8988T (cell line): ENCODE data around the gene ADTRP.
A peak's percentile ranks its signal among the peaks of the same experiment; 100 is the strongest.

Experiments
- DNase-seq: peaks from one replicate; pipeline ENCODE4 v3.0.0; 2011

The ADTRP gene

GRCh38 chr6:11772109-11772825 lies 6.3 kb downstream of the ADTRP start:
- peak; percentile 49 for DNase-seq

DNA sequence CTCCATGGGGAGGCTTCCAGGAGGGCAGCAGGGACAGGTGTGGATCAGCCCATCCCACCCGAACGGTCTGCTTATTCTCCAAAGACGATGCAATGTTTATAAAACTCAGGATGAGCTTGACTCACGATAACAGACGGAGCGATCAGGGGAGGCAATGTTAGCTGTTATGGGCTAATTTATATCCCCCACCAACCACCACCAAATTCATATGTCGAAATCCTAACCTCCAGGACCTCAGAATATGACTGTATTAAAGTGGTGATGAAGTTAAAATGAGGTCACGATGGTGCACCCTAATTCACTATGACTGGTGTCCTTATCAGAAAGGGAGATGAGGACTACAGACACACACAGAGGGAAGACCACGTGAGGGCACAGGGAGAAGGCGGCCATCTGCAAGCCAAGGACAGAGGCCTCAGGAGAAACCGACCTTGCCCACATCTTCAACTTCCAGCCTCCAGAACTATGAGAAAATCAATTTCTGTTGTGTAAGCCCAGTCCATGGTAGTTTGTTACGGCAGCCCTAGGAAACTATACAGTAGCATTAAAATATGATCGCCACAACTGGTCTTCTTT lies 7.0 kb downstream of the ADTRP start:
- DNase-seq = no peak

DNA sequence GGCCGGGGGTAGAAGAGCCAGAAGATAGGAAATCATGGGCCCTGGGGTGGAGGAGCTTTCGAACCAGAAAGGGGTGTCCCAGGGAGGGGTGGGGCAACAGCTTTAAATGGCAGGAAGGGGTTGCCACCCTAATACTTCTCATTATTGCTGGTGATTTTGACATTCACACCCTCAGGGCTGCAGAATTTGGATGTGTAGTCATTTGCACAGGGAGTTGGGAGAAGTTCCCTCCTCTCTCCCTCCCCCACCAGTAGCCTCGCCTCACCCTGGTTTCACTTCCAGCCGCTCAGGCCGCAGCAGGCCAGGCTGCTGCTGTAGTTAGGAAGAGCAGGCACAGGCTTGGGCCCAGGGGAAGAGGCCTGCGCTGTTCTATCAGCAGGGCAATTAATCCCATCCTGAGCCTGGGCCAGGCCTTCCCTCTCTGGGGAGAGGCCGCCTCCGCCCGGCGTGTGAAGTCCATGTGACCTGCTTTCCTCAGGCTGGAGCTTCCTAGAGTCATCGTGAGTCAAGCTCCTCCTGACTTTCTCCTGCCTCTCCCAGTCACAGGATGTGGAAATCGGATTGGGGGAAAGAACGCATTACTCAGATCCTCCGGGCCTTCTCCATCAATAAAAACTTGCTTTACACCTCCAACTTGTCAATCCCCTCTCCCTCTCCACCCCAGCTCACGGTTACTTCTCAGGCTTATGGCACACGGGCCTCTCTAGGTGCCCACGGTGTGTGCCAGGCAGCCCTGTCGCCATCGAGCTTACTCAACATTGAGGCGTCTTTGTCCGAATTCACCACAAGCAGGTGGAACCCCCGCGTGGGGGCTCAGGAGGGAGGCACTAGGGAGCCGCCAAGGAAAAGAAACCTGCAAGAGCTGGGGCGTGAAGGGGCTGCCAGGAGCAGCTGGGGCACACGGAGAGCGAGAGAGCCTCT lies 7.8 kb downstream of the ADTRP start:
- DNase-seq = peak; percentile 62

- no peak for DNase-seq
Observed at GRCh38 chr6:11769811-11770545, 8.6 kb downstream of the ADTRP start.

DNA sequence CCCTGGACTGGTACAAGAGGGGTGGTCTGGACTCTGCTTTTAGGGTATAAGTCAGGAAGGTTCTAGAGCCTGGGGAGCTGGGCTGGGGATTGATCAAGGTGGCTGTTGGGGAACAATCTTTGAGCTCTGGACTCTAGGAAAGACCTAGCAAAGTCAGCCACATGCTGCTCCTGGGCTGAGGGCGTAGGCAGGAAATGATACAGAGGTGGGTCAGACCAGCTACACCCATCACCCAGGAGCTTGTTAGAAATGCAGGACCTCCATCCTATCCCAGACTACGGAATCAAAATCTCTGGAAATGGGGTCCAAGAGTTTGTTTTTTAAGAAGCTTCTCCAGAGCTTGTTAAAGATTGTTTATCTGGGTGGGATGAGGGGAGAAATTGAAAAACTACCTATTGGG lies 9.4 kb downstream of the ADTRP start:
- DNase-seq = peak; percentile 28

DNA sequence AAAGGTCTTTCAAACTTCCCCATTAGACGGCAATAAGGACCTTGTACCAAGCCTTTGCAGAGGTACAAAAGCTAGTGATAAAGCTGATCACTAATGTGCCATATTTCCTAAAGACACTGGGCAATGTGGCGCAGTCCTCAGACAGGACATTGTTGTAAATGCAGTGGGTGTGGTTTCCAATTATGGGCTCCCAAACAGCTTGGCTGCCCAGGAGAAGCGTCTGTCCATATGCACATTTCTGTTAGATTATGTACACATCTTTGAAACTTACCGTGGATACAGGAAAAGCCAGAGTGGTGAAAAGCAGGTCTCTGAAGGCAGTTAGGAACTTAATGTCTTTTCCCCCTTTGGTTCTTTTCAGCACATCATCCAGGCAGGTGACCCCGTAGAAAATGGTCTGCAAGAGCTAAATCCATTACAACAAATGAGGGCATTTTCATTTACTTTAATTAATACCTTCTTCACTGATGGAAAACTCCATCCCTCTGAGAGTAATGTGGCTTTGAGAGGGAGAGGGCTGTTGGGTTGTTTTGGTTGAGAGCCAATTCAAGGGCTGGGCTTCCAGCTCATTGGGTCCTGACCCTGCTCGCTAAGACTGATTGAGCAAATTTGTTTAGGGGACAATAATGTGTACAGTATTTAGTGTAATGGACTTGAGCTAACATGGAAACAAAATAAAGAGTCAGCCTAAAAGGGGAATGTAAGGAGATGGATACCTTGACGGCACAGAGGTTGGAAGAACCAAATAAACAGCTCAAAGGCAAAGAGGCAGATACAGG lies 10.4 kb downstream of the ADTRP start:
- DNase-seq = no peak

DNA sequence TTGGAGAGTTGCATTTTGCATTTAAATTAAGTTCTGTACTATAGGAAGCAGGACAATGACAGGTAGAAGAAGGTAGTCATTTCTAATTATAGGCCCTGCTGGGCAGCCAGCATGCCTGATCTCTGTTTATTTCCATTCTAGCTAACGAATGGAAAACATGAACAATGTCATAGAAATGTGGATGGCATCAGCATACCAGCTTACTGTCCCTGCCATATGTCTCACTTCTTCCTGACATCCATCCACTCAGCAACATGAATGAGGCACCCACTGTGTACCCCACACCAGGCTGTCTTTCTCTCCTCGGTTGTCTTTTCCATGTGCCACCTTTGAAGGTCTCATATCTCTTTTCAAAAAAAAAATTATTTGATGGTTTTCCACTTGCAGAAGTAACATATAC lies 11.1 kb downstream of the ADTRP start:
- no peak for DNase-seq

GRCh38 chr6:11766589-11767450 lies 11.8 kb downstream of the ADTRP start:
- DNase-seq = peak; percentile 40

DNA sequence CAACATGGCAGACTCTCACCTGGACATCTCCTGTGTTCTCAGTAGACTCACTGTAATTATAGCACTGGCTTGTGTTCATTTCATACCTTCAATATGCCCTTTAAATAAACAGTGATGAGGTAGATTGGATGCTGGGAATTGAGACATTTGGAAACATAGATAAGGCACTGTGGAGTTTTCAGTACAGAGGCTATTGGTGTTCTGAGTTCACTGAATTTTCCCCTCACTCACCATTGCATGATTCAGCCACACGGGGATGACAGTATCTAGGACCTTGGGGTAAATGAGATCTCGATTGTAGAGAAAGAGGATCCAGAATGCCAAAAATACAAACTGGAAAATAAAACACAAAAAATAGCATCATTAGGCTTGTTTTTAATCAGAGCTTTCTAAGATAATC lies 12.6 kb downstream of the ADTRP start:
- no peak for DNase-seq

DNA sequence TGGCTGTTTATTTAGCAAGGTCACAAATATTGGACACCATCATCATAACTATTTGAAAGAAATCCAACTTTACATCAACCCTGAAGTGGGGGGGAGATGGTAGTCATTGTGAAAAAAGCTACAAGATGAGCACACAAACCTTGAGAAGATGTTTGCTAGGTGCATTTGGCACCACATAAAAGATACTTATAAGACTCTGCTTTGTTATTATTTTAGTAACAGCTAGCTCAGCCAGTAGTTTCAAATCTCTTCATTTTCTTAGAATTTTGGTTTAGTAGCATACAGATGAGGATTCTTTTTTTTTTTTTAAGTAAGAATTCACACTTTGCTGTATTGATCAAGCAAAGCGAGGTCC lies 14.4 kb downstream of the ADTRP start:
- no peak for DNase-seq

GRCh38 chr6:11763460-11764249 lies 14.9 kb downstream of the ADTRP start:
- DNase-seq = no peak

- no peak for DNase-seq
Observed at GRCh38 chr6:11762794-11763459, 15.7 kb downstream of the ADTRP start.

- no peak for DNase-seq
Observed at GRCh38 chr6:11761744-11762620, 16.6 kb downstream of the ADTRP start.

DNA sequence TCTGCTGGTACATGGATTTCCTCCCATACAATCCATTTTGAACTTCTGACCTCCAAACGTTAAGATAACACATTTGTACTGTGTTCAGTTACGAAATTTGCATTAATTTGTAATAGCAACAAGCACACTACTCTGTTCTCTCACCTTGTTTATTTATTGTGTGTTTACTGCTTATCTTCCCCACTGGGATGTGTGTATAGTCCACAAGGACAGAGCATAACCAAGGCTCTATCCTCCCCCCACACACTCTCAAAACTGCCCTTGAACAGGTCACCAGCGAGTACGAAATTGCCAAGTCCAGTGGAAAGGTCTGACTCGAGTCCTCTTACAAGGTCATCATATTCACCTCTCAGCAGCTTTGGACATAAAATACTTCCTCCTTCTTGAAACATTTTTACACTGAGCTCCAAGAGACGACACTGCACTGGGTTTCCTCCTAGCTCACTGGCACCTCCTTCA lies 18.6 kb downstream of the ADTRP start:
- no peak for DNase-seq

GRCh38 chr6:11758878-11759277 lies 19.7 kb downstream of the ADTRP start:
- no peak for DNase-seq

- no peak for DNase-seq
Observed at GRCh38 chr6:11756726-11757125, 21.9 kb downstream of the ADTRP start.

DNA sequence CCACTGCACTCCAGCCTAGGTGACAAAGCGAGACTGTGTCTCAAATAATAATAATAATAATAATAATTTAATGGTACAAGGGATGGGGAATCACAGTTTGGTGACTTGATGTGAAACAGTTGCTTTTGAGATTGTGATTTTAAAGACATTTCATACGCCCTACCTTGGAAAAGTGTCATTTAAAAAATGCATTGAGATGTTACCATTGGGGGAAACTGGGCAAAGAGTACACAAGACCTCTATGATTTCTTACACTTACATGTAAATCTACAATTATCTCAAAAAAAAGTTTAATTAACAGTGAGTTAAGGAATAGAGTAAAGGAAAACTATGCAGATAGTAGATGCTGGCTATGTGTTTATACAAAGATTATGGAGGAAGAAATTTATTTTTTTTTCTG lies 22.3 kb downstream of the ADTRP start:
- DNase-seq = no peak

- no peak for DNase-seq
Observed at GRCh38 chr6:11755725-11756124, 22.9 kb downstream of the ADTRP start.
